Bronchial epithelial cell (primary cell): ENCODE data around the gene LAMA1. TPM values are rescaled to one million over a fixed set of nuclear protein-coding genes. Genes with fewer than 3 reads are reported as not detected.
A peak's percentile ranks its signal among the peaks of the same experiment; 100 is the strongest.

ENCODE experiments used
- DNase-seq: peaks from one replicate; pipeline ENCODE4 v3.0.0-alpha.2; 2010; ENCODE audit warnings: low read depth
- FAIRE-seq: peaks from 2 replicates; lab custom pipeline; 2011; peaks lifted over from hg19 to GRCh38; lab: Jason Lieb, UNC
- H3K27me3 ChIP-seq: 2 replicates; pipeline ENCODE4 v1.5.1; 2011; ENCODE audit warnings: low read length; ENCODE audit not compliant: control insufficient read depth, insufficient read depth
- H3K36me3 ChIP-seq: 2 replicates; pipeline ENCODE4 v1.5.1; 2011; ENCODE audit warnings: low read length; ENCODE audit not compliant: control insufficient read depth, insufficient read depth
- H3K4me3 ChIP-seq: 2 replicates; pipeline ENCODE4 v1.5.1; 2011; ENCODE audit warnings: mild to moderate bottlenecking, low read depth, low read length, control low read depth
- CTCF ChIP-seq: IDR thresholded peaks from 2 replicates; pipeline ENCODE4 v1.5.1; 2011; ENCODE audit warnings: mild to moderate bottlenecking, moderate library complexity, low read length, control low read depth, inconsistent platforms; ENCODE audit not compliant: insufficient read depth, severe bottlenecking
- total RNA-seq: library from RNA; depleted of rRNA; stranded (reverse); fragments of >200 nt; gene quantifications from 2 replicates; pipeline ENCODE4 v1.2.1, GENCODE V29; 2014

LAMA1 gene
- total RNA-seq, 1 donor from 2014 or later: 1.8 TPM

- H3K36me3 ChIP-seq: no peaks in the 10 kb centered on the region
- FAIRE-seq: no peak
- no peak for TF ChIP-seq CTCF
These were observed 23.7 kb upstream of the LAMA1 start for GRCh38 chr18:7141287-7141686.

GRCh38 chr18:7139409-7139808, 21.8 kb upstream of the LAMA1 start:
- DNase-seq: peak; percentile 5
- H3K27me3 ChIP-seq: no peaks in the 10 kb centered on the region
- no peak for FAIRE-seq

More at GRCh38 chr18:7141287-7141686, 23.7 kb upstream of the LAMA1 start:
- no peak for DNase-seq
- H3K27me3 ChIP-seq: no peaks in the 10 kb centered on the region
- H3K4me3 ChIP-seq: no peak overlapping the region

GRCh38 chr18:7133181-7133580, 15.6 kb upstream of the LAMA1 start:
- Histone ChIP-seq H3K27me3 (no peaks in the 10 kb centered on the region), H3K36me3 (no peaks in the 10 kb centered on the region), H3K4me3 (no peak overlapping the region)
- DNase-seq (no peak), FAIRE-seq (no peak)
- no peak for TF ChIP-seq CTCF

More at GRCh38 chr18:7139409-7139808, 21.8 kb upstream of the LAMA1 start:
- no peak overlapping the region for H3K4me3 ChIP-seq
- no peak for TF ChIP-seq CTCF
- no peaks in the 10 kb centered on the region for H3K36me3 ChIP-seq

GRCh38 chr18:7132356-7133150, 15.0 kb upstream of the LAMA1 start:
- H3K27me3 ChIP-seq: no peaks in the 10 kb centered on the region
- FAIRE-seq (no peak), DNase-seq (no peak)
- H3K4me3 ChIP-seq: no peak overlapping the region
- no peak for TF ChIP-seq CTCF
- no peaks in the 10 kb centered on the region for H3K36me3 ChIP-seq

- FAIRE-seq: no peak
These were observed 4.8 kb upstream of the LAMA1 start for GRCh38 chr18:7122376-7122775.

More at GRCh38 chr18:7122376-7122775, 4.8 kb upstream of the LAMA1 start:
- TF ChIP-seq CTCF: no peak
- Histone ChIP-seq H3K4me3 (no peak overlapping the region), H3K36me3 (no peaks in the 10 kb centered on the region), H3K27me3 (peaks cover 2% of the 10 kb centered on the region)
- no peak for DNase-seq
